HG03342 (cell line): ENCODE measurements around the gene MRPS18C.
"Not testable (repeated sequence)": the region's sequence is repeated elsewhere in the genome, so short reads cannot be mapped to it uniquely, and the experiment has no call there.

Experiments used
- ATAC-seq: cut with Tn5 transposase; IDR thresholded peaks from one replicate; pipeline ENCODE4 v1.9.1; 2021; ENCODE audit warnings: mild to moderate bottlenecking, moderate library complexity; ENCODE audit not compliant: unreplicated experiment

The MRPS18C gene

GRCh38 chr4:83496085-83496917 lies 40.4 kb downstream of the MRPS18C start:
- ATAC-seq, result not testable (repeated sequence)

GRCh38 chr4:83498187-83498586 lies 42.3 kb downstream of the MRPS18C start:
- ATAC-seq, result no peak

GRCh38 chr4:83501671-83502070 lies 45.8 kb downstream of the MRPS18C start:
- ATAC-seq, result not testable (repeated sequence)

- no peak for ATAC-seq
These were observed 48.1 kb downstream of the MRPS18C start for GRCh38 chr4:83503974-83504373.

- no peak for ATAC-seq
These were observed 48.6 kb downstream of the MRPS18C start for GRCh38 chr4:83504503-83504902.

GRCh38 chr4:83504996-83505395 lies 49.1 kb downstream of the MRPS18C start:
- ATAC-seq, result no peak

GRCh38 chr4:83509156-83509585 lies 53.3 kb downstream of the MRPS18C start:
- not testable (repeated sequence) for ATAC-seq

- no peak for ATAC-seq
These were observed 54.6 kb downstream of the MRPS18C start for GRCh38 chr4:83510442-83510841.
